Calu3 (cell line): ENCODE results near the gene NYNRIN. TPM values are rescaled to one million over a fixed set of nuclear protein-coding genes. Genes with fewer than 3 reads are reported as not detected.

Experiments used
- BruUV-seq: library from RNA; stranded (reverse); fragments of 400-500 nt; replicated peaks from 2 replicates; lab custom pipeline; 2021; lab: Mats Ljungman, UMichigan
- CTCF ChIA-PET: fragments of 300-600 bp; sonication (Branson Sonifier 250); formaldehyde crosslinking; loops from one replicate; lab custom pipeline; 2022; ENCODE audit warnings: antibody characterized with exemption; lab: Charles Lee
- DNase-seq: peaks from one replicate; pipeline ENCODE4 v3.0.0; 2022
- H3K27ac Mint-ChIP-seq: one replicate; pipeline ENCODE4 v1.8.0; 2022; ENCODE audit warnings: mixed read lengths; ENCODE audit not compliant: unreplicated experiment
- H3K27me3 Mint-ChIP-seq: one replicate; pipeline ENCODE4 v1.8.0; 2022; ENCODE audit warnings: mixed read lengths; ENCODE audit not compliant: unreplicated experiment
- H3K36me3 Mint-ChIP-seq: one replicate; pipeline ENCODE4 v1.8.0; 2022; ENCODE audit warnings: mild to moderate bottlenecking, moderate library complexity, mixed read lengths; ENCODE audit not compliant: insufficient read depth, unreplicated experiment
- H3K4me1 Mint-ChIP-seq: one replicate; pipeline ENCODE4 v1.8.0; 2022; ENCODE audit warnings: mild to moderate bottlenecking, low read depth, mixed read lengths; ENCODE audit not compliant: unreplicated experiment
- H3K4me3 Mint-ChIP-seq: one replicate; pipeline ENCODE4 v1.8.0; 2022; ENCODE audit warnings: mild to moderate bottlenecking, low read depth, moderate library complexity, mixed read lengths; ENCODE audit not compliant: unreplicated experiment
- H3K9me3 Mint-ChIP-seq: one replicate; pipeline ENCODE4 v1.8.0; 2022; ENCODE audit warnings: low read depth, mixed read lengths; ENCODE audit not compliant: unreplicated experiment
- CTCF ChIP-seq: fragments of 200-600 bp; IDR thresholded peaks from one replicate; pipeline ENCODE4 v1.8.0; 2022; ENCODE audit warnings: antibody characterized with exemption; ENCODE audit not compliant: unreplicated experiment
- intact Hi-C: fragments of 100-400 bp; cut with micrococcal nuclease; formaldehyde crosslinking; loops from one replicate; pipeline ENCODE4 v1.10.0; 2022; ENCODE audit not compliant: unreplicated experiment
- total RNA-seq: library from RNA; stranded (reverse); gene quantifications from 2 replicates; pipeline ENCODE4 v1.2.3, GENCODE V29; 2022

The NYNRIN gene
- total RNA-seq, 1 experiment from 2014 or later, result 7.5 TPM

- CTCF ChIA-PET, result no interaction called here
- Mint-ChIP-seq H3K27me3 (no peaks in the 10 kb centered on the region), H3K4me1 (no peaks in the 10 kb centered on the region), H3K4me3 (no peak overlapping the region), H3K9me3 (no peaks in the 10 kb centered on the region), H3K36me3 (no peaks in the 10 kb centered on the region), H3K27ac (no peak overlapping the region)
- BruUV-seq, result no TSS peak
- TF ChIP-seq CTCF, result no peak
- intact Hi-C loops, result no loop called here
- no peak for DNase-seq
These were observed 20.5 kb upstream of the NYNRIN start for GRCh38 chr14:24378327-24378726.

- no peak for TF ChIP-seq CTCF
- Mint-ChIP-seq H3K27me3 (no peaks in the 10 kb centered on the region), H3K4me1 (no peaks in the 10 kb centered on the region), H3K27ac (no peak overlapping the region), H3K36me3 (no peaks in the 10 kb centered on the region), H3K9me3 (no peaks in the 10 kb centered on the region), H3K4me3 (no peak overlapping the region)
- BruUV-seq, result no TSS peak
- intact Hi-C loops, result no loop called here
- no peak for DNase-seq
- CTCF ChIA-PET, result interaction anchor here (1.4 kb wide), 1 partner anchor 13 kb away, joined by 7 read pairs; no protein-coding TSS in a partner anchor
These were observed 19.6 kb upstream of the NYNRIN start for GRCh38 chr14:24378981-24379906.

GRCh38 chr14:24379907-24380730, 18.7 kb upstream of the NYNRIN start:
- no peak for DNase-seq
- no peaks in the 10 kb centered on the region for H3K27me3 Mint-ChIP-seq
- intact Hi-C loops, result no loop called here
- CTCF ChIA-PET, result interaction anchor here (1.4 kb wide), 1 partner anchor 14 kb away, joined by 7 read pairs; no protein-coding TSS in a partner anchor
- H3K36me3 Mint-ChIP-seq, result no peaks in the 10 kb centered on the region
- no peaks in the 10 kb centered on the region for H3K4me1 Mint-ChIP-seq
- H3K4me3 Mint-ChIP-seq, result no peak overlapping the region
- no peak overlapping the region for H3K27ac Mint-ChIP-seq
- no TSS peak for BruUV-seq
- TF ChIP-seq CTCF, result no peak
- no peaks in the 10 kb centered on the region for H3K9me3 Mint-ChIP-seq

- no peaks in the 10 kb centered on the region for H3K4me1 Mint-ChIP-seq
- no peak overlapping the region for H3K27ac Mint-ChIP-seq
- no peaks in the 10 kb centered on the region for H3K9me3 Mint-ChIP-seq
- CTCF ChIA-PET, result no interaction called here
- no peaks in the 10 kb centered on the region for H3K36me3 Mint-ChIP-seq
- DNase-seq, result no peak
- BruUV-seq, result no TSS peak
- intact Hi-C loops, result no loop called here
- no peak for TF ChIP-seq CTCF
- H3K4me3 Mint-ChIP-seq, result no peak overlapping the region
- H3K27me3 Mint-ChIP-seq, result no peaks in the 10 kb centered on the region
These were observed 17.3 kb upstream of the NYNRIN start for GRCh38 chr14:24381363-24382063.
